Testis (tissue), 3 donors: ENCODE measurements around the gene WDR41. TPM values are rescaled to one million over a fixed set of nuclear protein-coding genes. Genes with fewer than 3 reads are reported as not detected.

Experiments used
- DNase-seq: peaks from one replicate; pipeline ENCODE4 v3.0.0-alpha.2; 2019
- H3K27ac ChIP-seq, 2 donors: fragments of 200-600 bp; sonication (generic); one replicate each; pipeline ENCODE4 v1.5.1; 2019
- H3K27me3 ChIP-seq: fragments of 200-600 bp; sonication (generic); one replicate; pipeline ENCODE4 v1.5.1; 2019
- H3K36me3 ChIP-seq: fragments of 200-600 bp; sonication (generic); one replicate; pipeline ENCODE4 v1.5.1; 2017; ENCODE audit warnings: low read depth; ENCODE audit errors: missing control alignments
- H3K4me1 ChIP-seq: fragments of 200-600 bp; sonication (generic); one replicate; pipeline ENCODE4 v1.5.1; 2019
- H3K4me3 ChIP-seq, 2 donors: fragments of 200-600 bp; sonication (generic); one replicate each; pipeline ENCODE4 v1.5.1; 2017 to 2019
- H3K9me3 ChIP-seq: fragments of 200-600 bp; sonication (generic); one replicate; pipeline ENCODE4 v1.5.1; 2017
- CTCF ChIP-seq, 3 experiments: fragments of 450-650 bp in 2 of 3; fragments of 200-600 bp in 1 of 3; sonication (generic) in 1 of 3; IDR thresholded peaks; one replicate each; pipeline ENCODE4 v1.5.1; 2016 to 2019; ENCODE audit warnings: antibody characterized with exemption in 3 of 3, mild to moderate bottlenecking in 2 of 3, moderate library complexity in 1 of 3
- POLR2A ChIP-seq: fragments of 450-650 bp; IDR thresholded peaks from one replicate; pipeline ENCODE4 v1.6.1; 2017; ENCODE audit warnings: antibody characterized with exemption, mild to moderate bottlenecking, moderate library complexity
- WGBS, 2 donors: methylation state at CpG; one replicate each; pipeline ENCODE4 v1.1.5; 2018; 5-methylcytosine and 5-hydroxymethylcytosine counted together
- intact Hi-C: fragments of 100-400 bp; cut with DNase I; formaldehyde crosslinking; loops from one replicate; pipeline ENCODE4 v1.15.1; 2023; ENCODE audit warnings: low total_unique reads
- polyA plus RNA-seq: library from polyadenylated mRNA; stranded (reverse); fragments of 350-450 nt; fragmentation: Illumina TruSeq; extraction: RNeasy Lipid Tissue Mini Kit (QIAGEN cat#74804); gene quantifications from one replicate; pipeline ENCODE4 v1.2.3, GENCODE V29; 2014; ENCODE audit warnings: low read depth, low replicate concordance; ENCODE audit not compliant: insufficient read depth
- total RNA-seq, 2 donors: library from RNA; depleted of rRNA; stranded (reverse); fragments of >200 nt; gene quantifications; one replicate each; pipeline ENCODE4 v1.2.3, GENCODE V29; 2016

Gene WDR41
- total and polyA plus RNA-seq, 3 donors from 2014 or later: 33.9 to 58.7 (median 46.5) TPM

- H3K27ac ChIP-seq: no peak overlapping the region
- 68 to 74% methylated on average over 1 of the region's 1 CpG for WGBS, 2 donors
Measured at GRCh38 chr5:77449277-77449676, 42.8 kb downstream of the WDR41 start.

GRCh38 chr5:77448831-77449230 lies 43.3 kb downstream of the WDR41 start:
- TF ChIP-seq CTCF (IDR thresholded peaks at IDR 0.05) (no peak), POLR2A (no peak)
- Histone ChIP-seq H3K36me3 (no peaks in the 10 kb centered on the region), H3K4me3 (no peak overlapping the region), H3K9me3 (no peaks in the 10 kb centered on the region), H3K4me1 (no peaks in the 10 kb centered on the region), H3K27me3 (no peaks in the 10 kb centered on the region), H3K27ac (no peak overlapping the region)
- no peak for DNase-seq
- intact Hi-C loops: no loop called here
- 68 to 100% methylated on average over 1 of the region's 1 CpG for WGBS, 2 donors

More at GRCh38 chr5:77449277-77449676, 42.8 kb downstream of the WDR41 start:
- no peaks in the 10 kb centered on the region for H3K36me3 ChIP-seq
- no peak for DNase-seq
- intact Hi-C loops: no loop called here
- no peak overlapping the region for H3K4me3 ChIP-seq
- no peaks in the 10 kb centered on the region for H3K4me1 ChIP-seq
- TF ChIP-seq CTCF (IDR thresholded peaks at IDR 0.05) (no peak), POLR2A (no peak)
- H3K27me3 ChIP-seq: no peaks in the 10 kb centered on the region
- H3K9me3 ChIP-seq: no peaks in the 10 kb centered on the region

- Histone ChIP-seq H3K27me3 (no peaks in the 10 kb centered on the region), H3K9me3 (no peaks in the 10 kb centered on the region), H3K36me3 (no peaks in the 10 kb centered on the region), H3K4me1 (no peaks in the 10 kb centered on the region), H3K4me3 (no peak overlapping the region), H3K27ac (no peak overlapping the region)
- intact Hi-C loops: no loop called here
- WGBS, 2 donors: 90 to 95% methylated on average over 1 of the region's 1 CpG
- TF ChIP-seq POLR2A (no peak), CTCF (IDR thresholded peaks at IDR 0.05) (no peak)
- DNase-seq: no peak
Measured at GRCh38 chr5:77444356-77444755, 47.8 kb downstream of the WDR41 start.

GRCh38 chr5:77443670-77444069 lies 48.4 kb downstream of the WDR41 start:
- Histone ChIP-seq H3K4me3 (no peak overlapping the region), H3K27ac (no peak overlapping the region), H3K4me1 (no peaks in the 10 kb centered on the region), H3K27me3 (no peaks in the 10 kb centered on the region), H3K9me3 (no peaks in the 10 kb centered on the region), H3K36me3 (no peaks in the 10 kb centered on the region)
- 81 to 92% methylated on average over 1 of the region's 1 CpG for WGBS, 2 donors
- intact Hi-C loops: no loop called here
- TF ChIP-seq POLR2A (no peak), CTCF (IDR thresholded peaks at IDR 0.05) (no peak)
- no peak for DNase-seq

GRCh38 chr5:77438071-77438470 lies 54.0 kb downstream of the WDR41 start:
- TF ChIP-seq CTCF (IDR thresholded peaks at IDR 0.05) (no peak), POLR2A (no peak)
- Histone ChIP-seq H3K27me3 (no peaks in the 10 kb centered on the region), H3K27ac (no peak overlapping the region), H3K9me3 (no peaks in the 10 kb centered on the region), H3K4me1 (no peaks in the 10 kb centered on the region), H3K36me3 (no peaks in the 10 kb centered on the region), H3K4me3 (no peak overlapping the region)
- 73 to 93% methylated on average over 3 of the region's 3 CpGs for WGBS, 2 donors
- no peak for DNase-seq
- intact Hi-C loops: no loop called here
